Tongue (tissue), 2 donors: Measurements from ENCODE around the gene VPS54. TPM values are rescaled to one million over a fixed set of nuclear protein-coding genes. Genes with fewer than 3 reads are reported as not detected.
"Not testable (repeated sequence)": the region's sequence is repeated elsewhere in the genome, so short reads cannot be mapped to it uniquely, and the experiment has no call there.

Source experiments
- DNase-seq: peaks from one replicate; pipeline ENCODE4 v3.0.0-alpha.2; 2015
- total RNA-seq: library from RNA; depleted of rRNA; stranded (reverse); fragments of >200 nt; gene quantifications from one replicate; pipeline ENCODE4 v1.2.3, GENCODE V29; 2014

Gene VPS54
- total RNA-seq, 1 donor from 2014 or later: 36.0 TPM

DNA sequence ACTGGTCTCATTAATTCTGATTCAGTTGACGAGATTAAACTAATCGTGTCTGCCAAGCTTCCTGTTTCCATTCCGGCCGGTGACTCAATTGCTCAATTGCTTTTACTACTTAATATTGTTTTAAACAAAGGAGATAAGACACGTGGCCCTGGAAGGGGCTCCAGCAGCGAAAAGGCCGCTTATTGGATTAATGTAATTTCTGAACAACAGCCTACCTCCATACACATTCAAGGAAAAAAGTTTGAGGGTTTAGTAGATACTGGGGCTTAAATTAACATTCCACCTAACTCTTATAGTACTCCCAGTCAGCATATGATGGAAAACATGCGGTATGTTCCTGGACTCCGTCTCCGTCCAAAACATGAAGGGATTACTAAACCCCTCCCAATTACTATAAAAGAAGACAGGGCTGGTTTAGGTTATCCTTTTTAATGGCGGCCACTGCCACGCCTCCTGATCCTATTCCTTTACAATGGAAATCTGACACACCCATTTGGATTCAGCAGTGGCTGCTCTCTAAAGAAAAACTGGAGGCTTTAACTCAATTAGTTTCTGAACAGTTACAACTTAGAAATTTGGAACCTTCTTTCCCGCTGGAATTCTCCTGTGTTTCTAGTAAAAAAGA lies 27.1 kb downstream of the VPS54 start:
- DNase-seq: no peak

DNA sequence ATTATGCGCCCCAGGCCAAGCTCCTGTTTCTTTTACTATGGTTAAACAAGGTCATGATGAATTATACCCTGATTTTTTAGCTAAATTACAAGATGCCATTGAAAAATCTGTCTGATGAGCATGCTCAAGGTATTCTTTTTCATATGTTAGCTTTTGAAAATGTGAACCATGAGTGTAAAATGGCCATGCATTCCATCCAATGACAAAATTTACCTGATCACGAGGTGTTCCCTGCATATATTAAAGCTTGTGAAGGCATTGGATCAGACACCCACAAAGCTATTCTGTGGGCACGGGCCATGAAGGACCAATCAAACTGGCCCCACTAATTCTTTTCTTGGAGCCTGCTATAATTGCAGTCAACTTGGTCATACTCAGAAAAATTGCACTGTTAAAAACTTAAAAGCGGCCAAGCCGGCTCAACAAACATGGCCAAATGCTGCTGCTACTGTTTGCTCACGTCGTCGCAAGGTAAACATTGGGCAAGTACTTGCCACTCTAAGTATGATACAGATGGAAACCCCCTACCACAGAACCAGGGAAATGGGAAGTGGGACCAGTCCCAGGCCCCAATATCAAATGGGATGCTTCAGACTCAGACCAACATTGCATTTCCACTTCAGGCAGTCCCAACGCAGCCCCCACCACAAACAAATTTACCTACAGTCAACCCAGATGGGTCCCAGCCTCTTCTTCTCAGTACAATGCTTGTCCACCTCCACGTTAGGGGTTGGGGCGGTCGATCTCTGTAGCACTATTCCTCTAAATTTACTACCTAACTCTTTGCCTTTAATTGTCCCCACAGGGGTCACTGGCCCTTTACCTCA lies 27.8 kb downstream of the VPS54 start:
- not testable (repeated sequence) for DNase-seq

DNA sequence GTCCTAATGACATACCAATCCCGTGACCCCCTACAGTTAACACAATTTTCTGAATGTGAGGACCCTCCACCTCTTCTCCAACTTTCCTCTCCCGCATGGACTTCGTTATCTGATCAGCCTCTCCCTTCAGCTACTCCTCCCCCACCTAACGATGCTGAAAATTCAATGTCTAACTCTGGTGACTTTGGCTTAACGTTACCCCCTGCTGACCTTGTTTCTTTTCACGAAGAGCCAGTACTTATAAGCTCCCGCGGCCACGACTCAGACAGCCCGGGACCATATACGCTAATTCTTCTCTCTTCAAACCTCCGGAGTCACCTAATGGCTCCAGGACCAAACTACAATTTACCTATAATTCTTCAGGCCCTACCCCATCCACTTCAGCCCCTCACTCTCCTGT lies 29.2 kb downstream of the VPS54 start:
- no peak for DNase-seq

DNA sequence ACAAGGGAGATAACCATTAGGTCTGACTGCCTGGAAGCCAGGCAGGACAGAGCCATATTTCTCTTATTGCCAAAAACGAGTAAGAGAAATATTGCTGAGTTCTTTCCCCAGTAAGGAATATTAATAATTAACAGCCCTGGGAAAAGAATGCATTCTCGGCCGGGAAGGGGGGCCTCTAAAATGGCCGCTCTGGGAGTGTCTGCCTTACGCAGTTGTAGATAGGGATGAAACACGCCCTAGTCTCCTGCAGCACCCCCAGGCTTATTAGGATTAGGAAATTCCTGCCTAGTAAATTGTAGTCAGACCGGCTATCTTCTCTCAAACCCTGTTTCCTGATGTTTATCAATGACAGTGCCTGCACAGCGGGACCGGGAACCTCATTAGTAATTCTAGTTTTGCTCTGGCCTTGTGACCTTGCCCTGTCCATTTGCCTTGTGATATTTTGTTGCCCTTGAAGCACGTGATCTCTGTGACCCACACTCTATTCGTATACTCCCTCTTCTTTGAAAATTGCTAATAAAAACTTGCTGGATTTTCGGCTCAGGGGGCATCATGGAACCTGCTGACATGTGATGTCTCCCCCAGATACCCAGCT lies 30.3 kb downstream of the VPS54 start:
- DNase-seq: not testable (repeated sequence)

DNA sequence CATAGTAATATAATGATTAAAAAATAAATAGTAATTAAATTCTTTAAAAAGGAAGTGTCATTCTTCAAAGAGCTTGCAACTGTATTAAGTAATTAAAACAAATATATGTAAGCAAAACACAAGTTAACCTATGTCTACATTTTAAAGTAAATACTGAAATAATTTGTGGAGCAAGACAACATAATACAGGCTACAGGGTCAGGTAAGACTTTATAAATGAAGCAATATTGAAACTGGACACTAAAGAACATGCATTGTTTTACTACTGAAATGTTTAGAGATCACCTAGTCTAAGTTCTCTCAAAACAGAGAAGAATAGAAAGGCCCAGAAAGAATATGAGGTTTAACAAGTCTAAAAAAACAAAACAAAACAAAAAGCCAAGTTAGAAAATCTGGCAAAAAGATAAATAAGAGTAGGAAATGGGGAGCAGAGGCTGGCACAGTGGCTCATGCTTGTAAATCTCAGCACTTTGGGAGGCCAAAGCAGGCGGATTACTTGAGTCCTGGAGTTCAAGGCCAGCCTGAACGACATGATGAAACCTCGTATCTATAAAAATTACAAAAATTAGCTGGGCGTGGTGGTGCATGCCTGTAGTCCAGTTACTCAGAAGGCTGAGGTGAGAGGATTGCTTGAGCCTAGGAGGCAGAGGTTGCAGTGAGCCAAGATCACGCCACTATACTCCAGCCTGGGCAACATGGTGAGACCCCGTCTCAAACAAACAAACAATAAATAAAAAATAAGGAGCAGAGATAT lies 34.4 kb downstream of the VPS54 start:
- DNase-seq: no peak

DNA sequence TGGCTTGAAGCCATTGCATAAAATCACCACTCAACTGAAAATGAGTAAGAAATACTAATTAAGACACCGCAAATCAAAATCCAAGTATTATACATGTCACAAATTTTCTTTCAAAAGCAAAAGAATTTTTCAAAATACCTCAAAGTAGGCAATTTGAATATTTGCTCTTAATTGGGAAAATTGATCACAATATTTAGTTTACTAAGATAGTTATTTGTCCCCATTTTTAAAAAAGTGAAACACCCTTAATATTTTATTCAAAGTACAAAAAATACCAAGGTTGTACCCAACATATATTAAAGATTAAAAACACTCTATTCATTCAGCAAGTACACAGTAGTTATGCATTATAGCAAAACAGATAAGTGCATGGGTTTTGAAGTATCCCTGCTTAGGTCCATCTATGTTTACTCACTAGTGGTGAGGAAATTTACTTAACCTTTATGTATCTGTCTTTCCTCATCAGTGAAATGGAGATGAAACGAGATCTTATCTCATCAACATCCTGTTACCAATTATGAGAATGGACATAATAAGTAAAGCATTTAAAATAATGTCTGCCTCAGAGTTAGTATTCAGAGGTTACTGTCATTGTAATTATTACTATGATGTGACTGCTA lies 35.1 kb downstream of the VPS54 start:
- DNase-seq: no peak

DNA sequence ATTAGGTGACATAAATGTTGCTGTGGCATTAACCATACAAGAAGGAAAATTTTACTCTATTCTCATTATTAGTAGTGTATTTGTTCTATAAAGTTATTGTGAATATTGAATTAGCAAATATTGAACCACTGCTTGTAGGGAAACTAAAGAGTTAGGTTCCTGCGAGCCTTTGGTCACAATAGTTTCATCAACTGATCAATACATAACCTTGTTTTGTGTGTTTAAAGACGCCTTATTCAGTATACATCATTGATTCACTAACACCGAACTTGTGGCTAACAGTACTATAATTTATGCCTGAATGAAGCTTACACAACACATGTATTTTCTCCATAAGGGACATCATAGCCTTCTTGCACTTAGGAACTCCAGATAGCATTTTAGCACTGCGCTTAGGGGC lies 36.9 kb downstream of the VPS54 start:
- DNase-seq: no peak

DNA sequence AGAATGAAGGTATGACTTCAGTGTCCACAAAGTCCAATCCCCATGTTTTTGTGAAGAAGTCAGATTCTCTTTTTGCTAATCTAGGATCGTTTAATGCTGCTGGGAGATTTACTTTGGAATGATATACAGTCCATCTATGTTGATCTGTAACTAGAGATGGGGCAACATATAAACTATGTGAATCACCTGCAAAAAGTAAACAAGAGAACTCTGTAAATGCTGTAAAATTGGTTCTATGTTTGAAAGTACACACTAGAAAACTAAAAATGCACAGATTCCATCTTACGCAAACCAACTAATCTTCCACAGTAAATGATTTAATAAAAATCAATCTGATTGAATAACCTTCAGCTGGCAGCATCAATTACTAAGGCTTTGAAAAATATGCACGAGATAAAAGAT lies 37.5 kb downstream of the VPS54 start:
- DNase-seq: no peak

DNA sequence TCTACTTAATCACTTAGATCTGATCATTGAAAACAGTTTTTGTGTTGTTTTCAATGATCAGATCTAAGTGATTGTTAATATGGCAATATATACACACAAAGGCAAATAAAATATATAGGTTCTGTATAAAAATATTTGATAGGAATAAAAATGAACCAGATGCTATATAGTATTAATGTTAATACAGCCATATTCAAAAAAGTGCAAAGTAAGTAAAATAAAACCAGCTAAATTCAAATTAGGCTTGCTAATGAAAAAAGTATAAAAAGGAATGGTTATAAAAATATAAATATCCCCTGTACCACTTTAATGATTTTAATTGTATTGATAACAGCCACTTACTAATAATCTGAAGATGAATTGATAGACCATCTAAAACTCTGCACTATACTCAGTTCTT lies 38.4 kb downstream of the VPS54 start:
- no peak for DNase-seq

DNA sequence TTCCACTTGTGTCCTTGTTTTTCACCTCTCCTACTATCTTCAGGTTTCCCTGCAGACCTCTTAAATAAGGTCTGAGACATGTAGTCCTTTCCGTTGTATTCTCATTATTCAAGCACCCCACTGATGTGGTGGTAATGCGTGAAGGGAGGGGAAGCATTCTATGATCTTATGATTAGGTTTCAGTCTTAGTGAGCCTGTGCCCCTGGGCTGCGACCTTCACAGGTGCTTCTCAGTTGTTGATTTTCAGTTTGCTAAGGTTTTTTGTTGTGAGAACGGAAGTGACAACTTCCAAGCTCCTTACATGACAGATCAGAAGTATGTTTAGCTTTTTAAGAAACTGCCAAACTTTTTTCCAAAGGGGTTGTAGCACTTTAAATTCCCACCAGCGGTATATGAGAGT lies 41.3 kb downstream of the VPS54 start:
- DNase-seq: no peak

DNA sequence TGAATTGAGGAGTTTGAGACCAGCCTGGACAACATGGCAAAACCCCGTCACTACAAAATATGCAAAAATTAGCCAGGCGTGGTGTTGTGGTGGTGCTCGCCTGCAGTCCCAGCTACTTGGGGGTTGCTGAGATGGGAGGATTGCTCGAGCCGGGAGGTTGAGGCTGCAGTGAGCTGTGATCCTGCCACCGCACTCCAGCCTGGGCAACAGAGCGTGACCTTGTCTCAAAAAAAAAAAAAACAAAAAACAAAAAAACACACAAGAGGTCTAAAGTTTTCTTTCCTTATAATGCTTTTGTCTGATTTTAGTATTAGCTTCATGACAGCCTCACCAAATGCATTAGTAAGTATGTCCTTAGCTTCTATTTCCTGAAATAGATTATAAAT lies 43.1 kb downstream of the VPS54 start:
- no peak for DNase-seq

DNA sequence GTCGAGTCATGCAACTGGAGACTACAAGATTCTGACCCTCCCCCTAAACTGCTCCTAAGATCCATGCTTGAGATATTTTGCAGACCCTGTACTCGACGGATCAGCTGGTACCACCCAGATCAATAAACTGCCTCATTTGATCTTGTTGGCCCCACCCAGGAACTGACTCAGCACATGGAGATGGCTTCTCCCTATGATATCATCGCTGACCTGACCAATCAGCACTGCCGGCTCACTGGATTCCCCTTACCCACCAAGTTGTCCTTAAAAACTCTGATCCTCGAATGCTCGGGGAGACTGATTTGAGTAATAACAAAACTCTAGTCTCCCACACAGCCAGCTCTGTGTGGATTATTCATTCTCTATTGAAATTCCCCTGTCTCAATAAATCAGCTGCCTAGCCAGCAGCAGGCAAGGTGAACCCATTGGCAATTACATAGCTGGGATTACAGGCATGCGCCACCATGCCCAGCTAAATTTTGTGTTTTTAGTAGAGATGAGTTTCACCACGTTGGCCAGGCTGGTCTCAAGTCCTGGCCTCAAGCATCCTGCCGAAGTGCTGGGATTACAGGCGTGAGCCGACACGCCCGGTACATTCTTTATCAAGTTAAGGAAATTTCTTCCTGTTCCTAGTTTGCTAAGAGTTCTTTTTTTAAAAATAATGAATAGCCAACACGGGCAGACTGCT lies 43.6 kb downstream of the VPS54 start:
- DNase-seq: no peak

DNA sequence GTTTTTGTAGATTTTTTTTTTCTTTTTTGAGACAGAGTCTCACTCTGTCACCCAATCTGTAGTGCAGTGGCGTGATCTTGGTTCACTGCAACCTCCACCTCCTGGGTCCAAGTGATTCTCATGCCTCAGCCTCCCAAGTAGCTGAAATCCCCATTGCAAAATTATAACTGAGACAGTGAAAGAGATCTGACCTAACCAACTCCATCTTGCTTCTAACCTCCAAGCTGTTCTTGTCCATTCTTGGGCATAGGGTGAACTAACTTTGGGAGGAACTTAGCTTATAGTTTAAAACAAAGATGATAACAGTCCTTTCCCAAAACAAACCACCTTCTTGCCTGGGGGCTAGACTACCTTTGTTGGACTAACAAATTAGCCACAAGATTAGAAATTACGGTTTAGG lies 44.2 kb downstream of the VPS54 start:
- DNase-seq: not testable (repeated sequence)

DNA sequence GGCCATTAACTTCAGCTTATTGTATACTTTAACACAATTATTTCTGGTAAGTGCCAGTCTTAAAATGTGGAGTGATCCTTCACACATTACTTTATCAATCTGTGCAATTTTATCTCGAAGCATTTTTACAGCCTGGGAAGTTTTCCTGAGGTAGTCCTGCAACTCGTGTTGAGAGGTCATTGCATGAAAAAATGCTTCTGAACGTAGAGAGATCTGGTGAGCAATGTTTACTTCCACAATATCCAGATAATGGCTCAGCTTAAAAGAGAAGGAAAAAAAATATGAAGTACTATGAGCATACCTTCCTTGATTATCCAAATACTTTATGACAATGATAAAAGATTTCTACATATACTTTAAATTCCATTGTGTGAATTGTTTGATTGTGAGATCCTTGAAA lies 57.0 kb downstream of the VPS54 start:
- no peak for DNase-seq

DNA sequence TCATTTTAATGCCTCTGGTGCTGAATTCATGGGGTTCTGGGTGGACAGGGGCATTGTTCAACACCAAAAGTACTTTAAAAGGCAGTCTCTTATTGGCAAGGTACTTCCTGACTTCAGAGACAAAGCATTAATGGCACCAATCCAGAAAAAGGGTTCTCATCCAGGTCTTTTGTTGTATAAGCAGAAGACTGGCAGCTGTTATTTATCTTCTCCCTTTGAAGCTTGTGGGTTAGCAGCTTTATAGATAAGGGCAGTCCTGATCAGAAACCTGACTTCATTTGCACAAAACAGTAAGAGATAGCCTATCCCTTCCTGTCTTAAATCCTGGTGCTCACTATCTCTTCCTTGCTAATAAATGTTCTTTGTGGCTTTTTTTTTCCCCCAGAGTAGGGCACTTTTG lies 68.8 kb downstream of the VPS54 start:
- no peak for DNase-seq

DNA sequence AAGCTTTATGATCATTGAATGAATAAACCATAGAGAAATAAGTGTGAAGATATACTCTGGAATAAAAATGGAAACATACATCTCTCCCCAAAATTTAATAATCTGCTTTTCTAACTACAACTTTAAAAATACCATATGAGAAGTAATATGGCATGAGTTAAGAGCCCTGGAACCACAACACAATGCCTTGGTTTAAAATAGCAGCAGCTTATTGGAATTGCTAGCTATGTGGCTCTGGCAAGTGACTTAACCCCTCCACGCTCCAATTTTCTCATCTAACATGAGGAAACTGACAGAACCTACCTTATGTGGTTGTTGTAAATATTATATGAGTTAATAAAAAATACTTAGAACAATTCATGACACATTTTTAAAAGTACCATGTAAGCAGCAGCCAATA lies 76.4 kb downstream of the VPS54 start:
- DNase-seq: no peak

DNA sequence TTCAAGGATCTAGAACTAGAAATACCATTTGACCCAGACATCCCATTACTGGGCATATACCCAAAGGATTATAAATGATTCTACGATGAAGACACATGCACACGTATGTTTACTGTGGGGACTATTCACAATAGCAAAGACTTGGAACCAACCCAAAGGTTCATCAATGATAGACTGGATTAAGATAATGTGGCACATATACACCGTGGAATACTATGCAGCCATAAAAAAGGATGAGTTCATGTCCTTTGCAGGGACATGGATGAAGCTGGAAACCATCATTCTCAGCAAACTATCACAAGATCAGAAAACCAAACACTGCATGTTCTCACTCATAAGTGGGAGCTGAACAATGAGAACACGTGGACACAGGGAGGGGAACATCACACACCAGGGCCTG lies 87.1 kb downstream of the VPS54 start:
- not testable (repeated sequence) for DNase-seq

DNA sequence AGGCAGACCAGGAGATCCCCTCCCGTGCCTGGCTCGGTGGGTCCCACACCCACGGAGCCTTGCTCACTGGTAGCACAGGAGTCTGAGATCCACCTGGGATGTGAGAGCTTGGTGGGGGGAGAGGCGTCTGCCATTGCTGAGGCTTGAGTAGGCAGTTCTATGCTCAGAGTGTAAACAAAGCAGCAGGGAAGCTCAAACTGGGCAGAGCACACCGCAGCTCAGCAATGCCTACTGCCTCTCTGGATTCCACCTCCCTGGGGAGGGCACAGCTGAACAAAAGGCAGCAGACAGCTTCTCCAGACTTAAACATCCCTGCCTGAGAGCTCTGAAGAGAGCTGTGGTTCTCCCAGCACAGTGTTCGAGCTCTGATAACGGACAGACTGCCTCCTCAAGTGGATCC lies 92.4 kb downstream of the VPS54 start:
- no peak for DNase-seq

DNA sequence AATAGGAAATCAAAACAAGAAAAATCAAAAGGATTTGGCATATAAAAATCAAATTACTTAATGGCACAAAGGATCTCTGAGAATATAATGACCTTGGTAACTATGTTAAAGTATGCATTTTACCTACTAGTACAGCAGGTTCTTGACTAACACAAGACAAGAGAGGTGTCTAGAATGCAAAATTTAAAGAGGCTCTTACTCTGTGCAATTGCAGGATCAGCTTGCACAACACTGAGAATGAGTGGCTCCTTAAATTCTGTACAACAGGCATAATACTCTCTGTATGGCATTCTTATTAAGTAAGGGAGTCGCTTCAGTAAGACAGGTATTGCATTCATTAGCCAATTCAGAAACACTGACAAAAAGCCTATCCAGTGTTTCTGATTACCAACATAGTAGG lies 104.9 kb downstream of the VPS54 start:
- no peak for DNase-seq

DNA sequence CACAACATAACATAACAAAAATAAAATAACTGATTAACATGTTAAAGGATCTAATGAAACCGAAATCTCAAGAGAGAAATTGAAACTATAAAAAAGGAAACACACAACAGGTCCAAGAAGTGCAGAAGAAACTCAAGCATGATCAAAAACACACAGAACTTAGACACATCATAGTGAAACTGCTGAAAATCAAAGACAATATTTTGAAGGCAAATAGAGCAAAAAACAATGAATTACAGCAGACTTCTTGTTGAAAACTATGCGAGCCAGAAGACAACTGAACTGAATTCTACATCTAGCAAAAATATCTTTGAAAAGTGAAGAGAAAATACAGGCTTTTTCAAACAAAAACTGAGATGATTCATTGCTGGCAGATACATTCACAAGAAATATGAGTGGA lies 116.2 kb downstream of the VPS54 start:
- DNase-seq: no peak

DNA sequence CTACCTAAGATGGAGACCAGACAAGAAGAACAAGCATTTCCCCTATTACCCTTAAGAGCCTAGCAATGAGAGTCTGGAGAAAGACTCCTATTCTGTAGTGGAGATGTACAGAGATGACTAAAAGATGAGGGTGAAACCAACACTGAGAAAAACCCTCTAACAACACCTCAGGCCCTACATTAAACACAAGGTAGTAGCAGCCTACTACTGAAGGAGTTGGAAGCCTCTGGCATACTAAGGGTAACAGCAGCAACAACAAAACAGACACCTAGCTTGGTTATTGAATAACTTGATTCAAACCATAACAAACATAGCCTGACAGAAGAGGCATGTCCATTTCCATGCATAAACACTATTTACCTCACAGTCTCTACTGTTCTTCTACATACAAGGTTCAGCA lies 117.1 kb downstream of the VPS54 start:
- no peak for DNase-seq

DNA sequence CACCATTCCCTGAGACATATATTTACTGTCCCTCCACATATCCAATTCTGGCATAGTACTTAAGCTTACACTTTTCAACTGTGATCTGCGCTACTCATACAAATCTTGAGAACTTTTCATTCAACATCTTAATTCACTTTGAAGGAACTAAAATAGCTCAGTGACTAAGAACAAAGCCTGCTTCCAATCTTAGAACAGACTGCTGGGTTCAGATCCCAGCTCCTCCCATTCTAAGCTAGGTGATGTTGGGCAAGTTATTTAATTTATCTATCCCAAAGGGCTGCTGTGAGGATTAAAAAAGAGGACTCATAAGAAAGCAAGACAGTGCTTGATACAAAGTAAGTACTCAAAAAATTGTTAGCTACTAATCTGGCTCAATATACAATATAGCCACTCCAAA lies 119.6 kb downstream of the VPS54 start:
- no peak for DNase-seq
